ENCODE results near the gene TBC1D9B. TPM values are rescaled to one million over a fixed set of nuclear protein-coding genes. Genes with fewer than 3 reads are reported as not detected.

TBC1D9B gene
- total RNA-seq, 1 experiment from 2014 or later, result 127 TPM

GRCh38 chr5:179916523-179916922 lies 8.8 kb upstream of the TBC1D9B start:
- no peak for ATAC-seq
- Histone ChIP-seq H3K9ac (ENCODE audit: low read length) (no peak overlapping the region), H3K36me3 (ENCODE audit: control insufficient read depth in 1 of 2, insufficient read depth in 2 of 2, low read length in 2 of 2) (no peaks in the 10 kb centered on the region), H3K27ac (ENCODE audit: low read depth, low read length) (no peak overlapping the region), H3K4me1 (ENCODE audit: control insufficient read depth in 1 of 2, insufficient read depth in 2 of 2, low read length in 2 of 2) (peaks cover 6 to 13% of the 10 kb centered on the region in 2 experiments; a peak in 3 of 4 replicates), H3K9me2 (ENCODE audit: insufficient read depth) (no peaks in the 10 kb centered on the region), H3K4me3 (replicated peaks in 1 of 2; ENCODE audit: low read depth in 1 of 2, low read length in 2 of 2) (no peak overlapping the region), H3K27me3 (ENCODE audit: insufficient read depth, low read length) (no peaks in the 10 kb centered on the region), H2AFZ (ENCODE audit: low read depth, low read length, poor library complexity, severe bottlenecking) (no peak overlapping the region), H3K79me2 (ENCODE audit: insufficient read depth, low read length) (no peaks in the 10 kb centered on the region), H3K4me2 (ENCODE audit: low read length) (no peak overlapping the region), H3K9me3 (ENCODE audit: control insufficient read depth in 1 of 2, insufficient read depth in 1 of 2, low read depth in 1 of 2, low read length in 2 of 2) (no peaks in the 10 kb centered on the region), H4K20me1 (ENCODE audit: insufficient read depth) (no peaks in the 10 kb centered on the region)
- intact Hi-C loops (cut with micrococcal nuclease), result no loop called here
- no TSS peak for BruUV-seq (replicated peaks)
- TF ChIP-seq ATF3 (IDR thresholded peaks at IDR 0.05) (no peak), TCF7L2 (IDR thresholded peaks at IDR 0.05; ENCODE audit: borderline replicate concordance, extremely low read depth, insufficient read depth, insufficient read length) (no peak)
- DNase-seq (ENCODE audit: low read depth, low spot score), result no peak
- ChIA-PET POLR2A (interaction anchor here (1.5 kb wide), 1 partner anchor 11 kb away, joined by 3 read pairs; no protein-coding TSS in a partner anchor), RAD21 (ENCODE audit: low non-redundant PET in 1 of 2, low total read pairs in 2 of 2, uncharacterized antibody in 2 of 2, unreplicated experiment in 2 of 2) (no interaction called here), CTCF (no interaction called here)

GRCh38 chr5:179915406-179915935 lies 7.8 kb upstream of the TBC1D9B start:
- no TSS peak for BruUV-seq (replicated peaks)
- H3K36me3 ChIP-seq (ENCODE audit: control insufficient read depth in 1 of 2, insufficient read depth in 2 of 2, low read length in 2 of 2), result no peaks in the 10 kb centered on the region
- no peak overlapping the region for H3K4me2 ChIP-seq (ENCODE audit: low read length)
- H3K79me2 ChIP-seq (ENCODE audit: insufficient read depth, low read length), result no peaks in the 10 kb centered on the region
- no peak overlapping the region for H3K9ac ChIP-seq (ENCODE audit: low read length)
- no peak overlapping the region for H3K4me3 ChIP-seq (replicated peaks in 1 of 2; ENCODE audit: low read depth in 1 of 2, low read length in 2 of 2)
- intact Hi-C loops (cut with micrococcal nuclease), result no loop called here
- H3K27ac ChIP-seq (ENCODE audit: low read depth, low read length), result no peak overlapping the region
- RAD21 ChIA-PET (ENCODE audit: low non-redundant PET in 1 of 2, low total read pairs in 2 of 2, uncharacterized antibody in 2 of 2, unreplicated experiment in 2 of 2), result no interaction called here
- ATAC-seq (no peak), DNase-seq (ENCODE audit: low read depth, low spot score) (no peak)
- H3K9me3 ChIP-seq (ENCODE audit: control insufficient read depth in 1 of 2, insufficient read depth in 1 of 2, low read depth in 1 of 2, low read length in 2 of 2), result no peaks in the 10 kb centered on the region
- H4K20me1 ChIP-seq (ENCODE audit: insufficient read depth), result no peaks in the 10 kb centered on the region
- H3K27me3 ChIP-seq (ENCODE audit: insufficient read depth, low read length), result no peaks in the 10 kb centered on the region
- H3K9me2 ChIP-seq (ENCODE audit: insufficient read depth), result no peaks in the 10 kb centered on the region
- CTCF ChIA-PET, result no interaction called here
- POLR2A ChIA-PET, result interaction anchor here (1.5 kb wide), 1 partner anchor 10 kb away, joined by 3 read pairs; no protein-coding TSS in a partner anchor
- peaks cover 6 to 13% of the 10 kb centered on the region in 2 experiments; a peak in 3 of 4 replicates for H3K4me1 ChIP-seq (ENCODE audit: control insufficient read depth in 1 of 2, insufficient read depth in 2 of 2, low read length in 2 of 2)
- TF ChIP-seq ZFX (IDR thresholded peaks at IDR 0.05) (no peak), FOSL1 (IDR thresholded peaks at IDR 0.05; ENCODE audit: low read depth) (no peak), SIN3A (IDR thresholded peaks at IDR 0.05; ENCODE audit: low read depth) (no peak), ZNF274 (IDR thresholded peaks at IDR 0.05; ENCODE audit: low read depth, low read length) (no peak), REST (IDR thresholded peaks at IDR 0.05; ENCODE audit: low read depth) (no peak), TCF7L2 (IDR thresholded peaks at IDR 0.05; ENCODE audit: borderline replicate concordance, extremely low read depth, insufficient read depth, insufficient read length) (no peak), SRF (IDR thresholded peaks at IDR 0.05; ENCODE audit: low read depth) (no peak), ELF1 (IDR thresholded peaks at IDR 0.05; ENCODE audit: borderline replicate concordance, low read depth) (no peak)
- no peak overlapping the region for H2AFZ ChIP-seq (ENCODE audit: low read depth, low read length, poor library complexity, severe bottlenecking)

Data from HCT116 (cell line).